Measurements from ENCODE around the gene RNU6-9. TPM values are rescaled to one million over a fixed set of nuclear protein-coding genes. Genes with fewer than 3 reads are reported as not detected.

Gene RNU6-9
- total and polyA plus RNA-seq, 2 experiments from 2014 or later = not detected

GRCh38 chr19:911197-912033 is 18.1 kb downstream of the RNU6-9 start:
- Histone ChIP-seq H3K9me3 (ENCODE audit: low read depth) (no peaks in the 10 kb centered on the region), H3K27me3 (peaks cover 3% of the 10 kb centered on the region), H3K27ac (no peak overlapping the region), H3K4me3 (no peak overlapping the region), H3K4me1 (ENCODE audit: low read depth) (no peaks in the 10 kb centered on the region), H3K36me3 (no peaks in the 10 kb centered on the region)
- no peak for DNase-seq (ENCODE audit: low read depth in 1 of 2, low spot score in 1 of 2)
- TF ChIP-seq, protein P1, sequence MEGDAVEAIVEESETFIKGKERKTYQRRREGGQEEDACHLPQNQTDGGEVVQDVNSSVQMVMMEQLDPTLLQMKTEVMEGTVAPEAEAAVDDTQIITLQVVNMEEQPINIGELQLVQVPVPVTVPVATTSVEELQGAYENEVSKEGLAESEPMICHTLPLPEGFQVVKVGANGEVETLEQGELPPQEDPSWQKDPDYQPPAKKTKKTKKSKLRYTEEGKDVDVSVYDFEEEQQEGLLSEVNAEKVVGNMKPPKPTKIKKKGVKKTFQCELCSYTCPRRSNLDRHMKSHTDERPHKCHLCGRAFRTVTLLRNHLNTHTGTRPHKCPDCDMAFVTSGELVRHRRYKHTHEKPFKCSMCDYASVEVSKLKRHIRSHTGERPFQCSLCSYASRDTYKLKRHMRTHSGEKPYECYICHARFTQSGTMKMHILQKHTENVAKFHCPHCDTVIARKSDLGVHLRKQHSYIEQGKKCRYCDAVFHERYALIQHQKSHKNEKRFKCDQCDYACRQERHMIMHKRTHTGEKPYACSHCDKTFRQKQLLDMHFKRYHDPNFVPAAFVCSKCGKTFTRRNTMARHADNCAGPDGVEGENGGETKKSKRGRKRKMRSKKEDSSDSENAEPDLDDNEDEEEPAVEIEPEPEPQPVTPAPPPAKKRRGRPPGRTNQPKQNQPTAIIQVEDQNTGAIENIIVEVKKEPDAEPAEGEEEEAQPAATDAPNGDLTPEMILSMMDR (IDR thresholded peaks at IDR 0.05; ENCODE audit: low read depth, low read length) = no peak

DNA sequence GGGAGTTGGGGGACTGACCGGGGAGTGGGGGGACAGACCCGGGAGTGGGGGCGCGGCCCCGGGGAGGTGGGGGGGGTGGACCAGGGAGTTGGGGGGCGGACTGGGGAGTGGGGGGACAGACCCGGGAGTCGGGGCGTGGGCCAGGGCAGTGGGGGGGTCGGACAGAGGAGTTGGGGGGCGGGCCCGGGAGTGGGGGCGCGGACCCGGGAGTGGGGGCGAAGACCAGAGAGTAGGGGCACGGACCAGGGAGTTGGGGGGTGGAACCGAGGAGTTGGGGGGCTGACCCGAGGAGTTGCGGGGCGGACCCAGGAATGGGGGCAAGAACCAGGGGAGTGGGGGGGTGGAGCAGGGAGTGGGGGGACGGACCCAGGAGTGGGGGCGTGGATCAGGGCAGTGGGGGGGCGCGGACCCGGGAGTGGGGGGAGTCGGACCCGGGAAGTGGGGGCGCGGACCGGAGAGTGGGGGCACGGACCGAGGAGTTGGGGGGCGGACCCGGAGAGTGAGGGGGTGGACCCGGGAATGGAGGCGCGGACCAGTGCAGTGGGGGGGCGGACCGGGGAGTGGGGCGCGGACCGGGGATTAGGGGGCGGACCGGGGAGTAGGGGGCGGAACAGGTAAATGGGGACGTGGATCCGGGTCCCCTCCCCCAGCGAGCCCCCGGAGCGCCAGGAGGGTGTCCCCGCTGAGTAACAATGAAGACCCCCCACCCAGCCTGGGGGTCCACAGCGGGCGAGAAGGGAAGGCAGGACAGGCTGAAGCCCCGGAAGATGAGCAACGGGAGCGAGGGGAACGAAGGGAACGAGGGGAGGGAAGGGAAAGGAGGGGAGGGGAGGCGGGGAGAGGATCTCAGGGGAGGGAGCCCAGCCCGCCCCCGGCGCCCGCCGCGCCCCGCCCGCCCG is 19.1 kb downstream of the RNU6-9 start:
- Histone ChIP-seq H3K4me1 (ENCODE audit: low read depth) (no peaks in the 10 kb centered on the region), H3K27me3 (peaks cover 14% of the 10 kb centered on the region), H3K27ac (no peak overlapping the region), H3K4me3 (peak overlapping the region; percentile 97), H3K36me3 (no peaks in the 10 kb centered on the region), H3K9me3 (ENCODE audit: low read depth) (no peaks in the 10 kb centered on the region)
- TF ChIP-seq, protein P1 (IDR thresholded peaks at IDR 0.05; ENCODE audit: low read depth, low read length) = no peak
- peak in 1 of 2 donors; percentile 42 for DNase-seq (ENCODE audit: low read depth in 1 of 2, low spot score in 1 of 2)

- no peaks in the 10 kb centered on the region for H3K36me3 ChIP-seq
- no peak within 1 kb of the TSS for H3K27ac ChIP-seq
- TF ChIP-seq, protein P1 (IDR thresholded peaks at IDR 0.05; ENCODE audit: low read depth, low read length) = no peak
- DNase-seq (ENCODE audit: low read depth in 1 of 2, low spot score in 1 of 2) = peak; percentile 66 to 83
- H3K4me1 ChIP-seq (ENCODE audit: low read depth) = no peaks in the 10 kb centered on the region
- H3K27me3 ChIP-seq = peaks cover 21% of the 10 kb centered on the region
- no peaks in the 10 kb centered on the region for H3K9me3 ChIP-seq (ENCODE audit: low read depth)
- peak within 1 kb of the TSS; percentile 97 for H3K4me3 ChIP-seq
Observed at GRCh38 chr19:913080-913748, 19.9 kb downstream of the RNU6-9 start, which contains the start of gene R3HDM4. Gene R3HDM4 (minus strand): TSS chr19:913219. CDS start chr19:913157, 62 bp downstream.

DNA sequence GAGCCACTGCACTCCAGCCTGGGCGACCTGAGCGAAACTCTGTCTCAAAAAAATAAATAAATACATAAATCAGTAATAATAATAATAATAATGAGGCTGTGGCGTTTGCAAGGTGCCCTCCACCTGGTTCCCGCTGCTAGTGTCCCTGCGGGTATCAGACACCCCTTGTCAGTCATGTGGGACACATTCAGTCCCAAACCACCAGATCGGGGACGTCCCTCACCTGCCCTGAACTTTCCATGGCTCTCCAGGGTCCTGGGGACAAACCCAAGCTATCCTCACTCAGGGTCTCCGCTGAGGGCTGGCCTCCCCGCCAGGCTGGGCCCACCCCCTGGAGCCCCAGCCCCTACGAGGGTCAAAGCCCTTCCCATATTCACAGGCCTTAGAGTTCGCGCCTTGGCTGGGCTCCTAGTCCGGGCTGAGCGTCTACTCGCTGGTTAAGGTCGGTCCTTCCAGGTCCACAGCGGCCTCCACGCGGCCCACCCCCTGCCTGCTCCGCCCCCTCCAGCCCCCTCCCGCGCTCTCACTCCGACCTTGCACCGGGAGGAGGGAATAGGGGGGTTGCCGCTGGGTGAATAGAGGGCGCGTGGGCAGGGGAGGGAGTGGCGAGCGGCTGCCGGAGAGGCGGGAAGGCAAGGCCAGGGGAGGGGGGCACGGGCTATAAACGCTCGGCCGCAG is 23.5 kb downstream of the RNU6-9 start:
- Histone ChIP-seq H3K27ac (no peak overlapping the region), H3K27me3 (peaks cover 54% of the 10 kb centered on the region), H3K4me3 (peak overlapping the region; percentile 30), H3K9me3 (ENCODE audit: low read depth) (no peaks in the 10 kb centered on the region), H3K4me1 (ENCODE audit: low read depth) (no peaks in the 10 kb centered on the region), H3K36me3 (no peaks in the 10 kb centered on the region)
- DNase-seq (ENCODE audit: low read depth in 1 of 2, low spot score in 1 of 2) = peak in 1 of 2 donors; percentile 31
- TF ChIP-seq, protein P1 (IDR thresholded peaks at IDR 0.05; ENCODE audit: low read depth, low read length) = no peak
